K562 (cell line): Measurements from ENCODE around the gene CUEDC2. TPM values are rescaled to one million over a fixed set of nuclear protein-coding genes. Genes with fewer than 3 reads are reported as not detected.

Experiments
- ARID1B ChIP-seq: fragments of 450-650 bp; IDR thresholded peaks from 2 replicates; pipeline ENCODE4 v1.6.1; 2016; ENCODE audit warnings: antibody characterized with exemption, mild to moderate bottlenecking, inconsistent platforms
- CTBP1 ChIP-seq: fragments of 450-650 bp; IDR thresholded peaks from 2 replicates; pipeline ENCODE4 v1.6.1; 2016; ENCODE audit warnings: borderline replicate concordance
- CXXC5 ChIP-seq: fragments of 250-450 bp; sonication (Bioruptor Pico); IDR thresholded peaks from 2 replicates; pipeline ENCODE4 v1.8.0; 2022; ENCODE audit warnings: inconsistent platforms, mild to moderate bottlenecking, moderate library complexity
- ETS2 ChIP-seq: IDR thresholded peaks from 2 replicates; pipeline ENCODE4 v1.6.1; 2016; ENCODE audit warnings: borderline replicate concordance, missing genetic modification characterization, mild to moderate bottlenecking, moderate library complexity, missing compliant biosample characterization; ENCODE audit not compliant: poor library complexity, severe bottlenecking
- FOXP1 ChIP-seq: sonication (generic); formaldehyde crosslinking; IDR thresholded peaks from 2 replicates; pipeline ENCODE4 v1.8.0; 2022; ENCODE audit warnings: mild to moderate bottlenecking, missing genetic modification reagents
- GATAD2A ChIP-seq: fragments of 450-650 bp; IDR thresholded peaks from 2 replicates; pipeline ENCODE4 v1.6.1; 2017
- IRF2 ChIP-seq: sonication (generic); formaldehyde crosslinking; IDR thresholded peaks from 2 replicates; pipeline ENCODE4 v1.8.1; 2022; ENCODE audit warnings: mild to moderate bottlenecking, missing genetic modification reagents
- MBD1 ChIP-seq: fragments of 250-450 bp; sonication (Bioruptor Pico); IDR thresholded peaks from 2 replicates; pipeline ENCODE4 v1.8.0; 2022; ENCODE audit warnings: inconsistent platforms
- MTA2 ChIP-seq: fragments of 450-650 bp; IDR thresholded peaks from 2 replicates; pipeline ENCODE4 v1.6.1; 2016; ENCODE audit warnings: low read depth
- NR2C1 ChIP-seq, 2 experiments: fragments of 450-650 bp; IDR thresholded peaks; 2 replicates each; pipeline ENCODE4 v1.6.1; 2017; ENCODE audit warnings: mild to moderate bottlenecking in 2 of 2, antibody characterized with exemption in 1 of 2, inconsistent platforms in 1 of 2, missing compliant biosample characterization in 1 of 2, missing genetic modification characterization in 1 of 2
- RAD51 ChIP-seq: fragments of 450-650 bp; IDR thresholded peaks from 2 replicates; pipeline ENCODE4 v1.7.1; 2016; ENCODE audit warnings: low read depth, mild to moderate bottlenecking, borderline replicate concordance
- SP1 ChIP-seq: sonication (generic); formaldehyde crosslinking; IDR thresholded peaks from 2 replicates; pipeline ENCODE4 v1.8.1; 2022; ENCODE audit warnings: mild to moderate bottlenecking, missing genetic modification reagents
- ZBTB33 ChIP-seq: sonication (generic); formaldehyde crosslinking; IDR thresholded peaks from 2 replicates; pipeline ENCODE4 v1.8.1; 2023; ENCODE audit warnings: mild to moderate bottlenecking, missing genetic modification reagents
- polyA plus RNA-seq, 8 experiments: library from polyadenylated mRNA; depleted of rRNA in 4 of 8; stranded (reverse) in 5 of 8; unstranded in 3 of 8; fragments of >200 nt; fragmentation: Nextera tagmentation in 2 of 8; fragmentation: Illumina TruSeq in 1 of 8; extraction: Ambion mirVana in 2 of 8; extraction: Trizol in 1 of 8; gene quantifications; 2 replicates each; pipeline versions ENCODE4 v1.2.1 to v1.2.3, GENCODE V29; 2011 to 2014; ENCODE audit warnings: inconsistent platforms in 1 of 8, missing spikeins in 1 of 8
- total RNA-seq, 7 experiments: library from RNA; depleted of rRNA in 6 of 7; stranded (reverse); fragments of >200 nt in 6 of 7; fragmentation: Illumina TruSeq in 2 of 7; extraction: Trizol in 2 of 7; gene quantifications; 2 replicates each; pipeline versions ENCODE4 v1.2.1 to v1.2.3, GENCODE V29; 2011 to 2021; ENCODE audit warnings: low replicate concordance in 1 of 7
- TF ChIP-seq, protein P1 (sequence below): fragments of 200-800 bp; sonication (Bioruptor generic); IDR thresholded peaks from 2 replicates; pipeline ENCODE4 v1.6.1; 2017; ENCODE audit warnings: missing genetic modification characterization, missing compliant biosample characterization
- TF ChIP-seq, protein P2 (sequence below): sonication (generic); formaldehyde crosslinking; IDR thresholded peaks from 2 replicates; pipeline ENCODE4 v1.8.0; 2022; ENCODE audit warnings: mild to moderate bottlenecking, missing genetic modification reagents
- TF ChIP-seq, protein P3 (sequence below): sonication (generic); formaldehyde crosslinking; IDR thresholded peaks from 2 replicates; pipeline ENCODE4 v1.9.0; 2022; ENCODE audit warnings: mild to moderate bottlenecking, missing genetic modification reagents
- TF ChIP-seq, protein P4 (sequence below): fragments of 250-450 bp; sonication (Bioruptor Pico); IDR thresholded peaks from 2 replicates; pipeline ENCODE4 v1.8.0; 2021; ENCODE audit warnings: borderline replicate concordance, mild to moderate bottlenecking, moderate library complexity; ENCODE audit not compliant: poor library complexity, severe bottlenecking

CUEDC2 gene
- total and polyA plus RNA-seq, 9 of the 15 experiments (the other 6 are each of a cell fraction or from before 2014, with no cell fraction given) = 8.5 to 48.9 (median 27.4) TPM

GRCh38 chr10:102461187-102462054 lies 29.0 kb upstream of the CUEDC2 start (continued):
- TF ChIP-seq, protein P1, sequence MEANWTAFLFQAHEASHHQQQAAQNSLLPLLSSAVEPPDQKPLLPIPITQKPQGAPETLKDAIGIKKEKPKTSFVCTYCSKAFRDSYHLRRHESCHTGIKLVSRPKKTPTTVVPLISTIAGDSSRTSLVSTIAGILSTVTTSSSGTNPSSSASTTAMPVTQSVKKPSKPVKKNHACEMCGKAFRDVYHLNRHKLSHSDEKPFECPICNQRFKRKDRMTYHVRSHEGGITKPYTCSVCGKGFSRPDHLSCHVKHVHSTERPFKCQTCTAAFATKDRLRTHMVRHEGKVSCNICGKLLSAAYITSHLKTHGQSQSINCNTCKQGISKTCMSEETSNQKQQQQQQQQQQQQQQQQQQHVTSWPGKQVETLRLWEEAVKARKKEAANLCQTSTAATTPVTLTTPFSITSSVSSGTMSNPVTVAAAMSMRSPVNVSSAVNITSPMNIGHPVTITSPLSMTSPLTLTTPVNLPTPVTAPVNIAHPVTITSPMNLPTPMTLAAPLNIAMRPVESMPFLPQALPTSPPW (CRISPR knock-in tag) = peak; percentile 89
- TF ChIP-seq ETS2 (no peak), CTBP1 (peak; percentile 57; the same call in 1 of the 2 replicates), IRF2 (CRISPR knock-in tag) (no peak), ZBTB33 (CRISPR knock-in tag) (0 out of 2 replicates have a peak, but pooled peaks have one; percentile 24), SP1 (CRISPR knock-in tag) (peak; percentile 56), MTA2 (no peak), ARID1B (0 out of 2 replicates have a peak, but pooled peaks have one; percentile 15), CXXC5 (CRISPR knock-in tag) (peak; percentile 97), RAD51 (peak; percentile 78), NR2C1 (IDR thresholded peaks at IDR 0.05) (peak; percentile 73), NR2C1 (tag; IDR thresholded peaks at IDR 0.05) (peak; percentile 87), MBD1 (no peak), GATAD2A (no peak), FOXP1 (CRISPR knock-in tag) (no peak)
- TF ChIP-seq, protein P2, sequence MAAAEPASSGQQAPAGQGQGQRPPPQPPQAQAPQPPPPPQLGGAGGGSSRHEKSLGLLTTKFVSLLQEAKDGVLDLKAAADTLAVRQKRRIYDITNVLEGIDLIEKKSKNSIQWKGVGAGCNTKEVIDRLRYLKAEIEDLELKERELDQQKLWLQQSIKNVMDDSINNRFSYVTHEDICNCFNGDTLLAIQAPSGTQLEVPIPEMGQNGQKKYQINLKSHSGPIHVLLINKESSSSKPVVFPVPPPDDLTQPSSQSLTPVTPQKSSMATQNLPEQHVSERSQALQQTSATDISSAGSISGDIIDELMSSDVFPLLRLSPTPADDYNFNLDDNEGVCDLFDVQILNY (CRISPR knock-in tag) = no peak
- TF ChIP-seq, protein P3, sequence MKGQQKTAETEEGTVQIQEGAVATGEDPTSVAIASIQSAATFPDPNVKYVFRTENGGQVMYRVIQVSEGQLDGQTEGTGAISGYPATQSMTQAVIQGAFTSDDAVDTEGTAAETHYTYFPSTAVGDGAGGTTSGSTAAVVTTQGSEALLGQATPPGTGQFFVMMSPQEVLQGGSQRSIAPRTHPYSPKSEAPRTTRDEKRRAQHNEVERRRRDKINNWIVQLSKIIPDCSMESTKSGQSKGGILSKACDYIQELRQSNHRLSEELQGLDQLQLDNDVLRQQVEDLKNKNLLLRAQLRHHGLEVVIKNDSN (CRISPR knock-in tag) = peak; percentile 94
- TF ChIP-seq, protein P4, sequence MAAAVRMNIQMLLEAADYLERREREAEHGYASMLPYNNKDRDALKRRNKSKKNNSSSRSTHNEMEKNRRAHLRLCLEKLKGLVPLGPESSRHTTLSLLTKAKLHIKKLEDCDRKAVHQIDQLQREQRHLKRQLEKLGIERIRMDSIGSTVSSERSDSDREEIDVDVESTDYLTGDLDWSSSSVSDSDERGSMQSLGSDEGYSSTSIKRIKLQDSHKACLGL (CRISPR knock-in tag) = peak; percentile 26
